Prostate gland (tissue), 2 donors: Measurements from ENCODE around the gene PLK4. TPM values are rescaled to one million over a fixed set of nuclear protein-coding genes. Genes with fewer than 3 reads are reported as not detected.
"Not testable (repeated sequence)": the region's sequence is repeated elsewhere in the genome, so short reads cannot be mapped to it uniquely, and the experiment has no call there.

Source experiments
- DNase-seq: peaks from one replicate; pipeline ENCODE4 v3.0.0-alpha.2; 2019; ENCODE audit warnings: low spot score
- H3K27ac ChIP-seq, 2 donors: fragments of 200-600 bp; sonication (generic); 2 replicates each; pipeline ENCODE4 v1.5.1; 2017 to 2019
- H3K27me3 ChIP-seq: fragments of 200-600 bp; sonication (generic); replicated peaks from 2 replicates; pipeline ENCODE4 v1.5.1; 2019; ENCODE audit not compliant: insufficient read depth
- H3K36me3 ChIP-seq, 2 donors: fragments of 200-600 bp; sonication (generic); 1 replicate in 1 of 2; 2 replicates in 1 of 2; pipeline versions ENCODE4 v1.5.1 to v1.8.1; 2017 to 2019
- H3K4me1 ChIP-seq: fragments of 200-600 bp; sonication (generic); replicated peaks from 2 replicates; pipeline ENCODE4 v1.5.1; 2019
- H3K4me3 ChIP-seq, 2 donors: fragments of 200-600 bp; sonication (generic); 2 replicates each; pipeline ENCODE4 v1.5.1; 2017 to 2019
- H3K9me3 ChIP-seq: fragments of 200-600 bp; sonication (generic); 2 replicates; pipeline ENCODE4 v1.5.1; 2017
- CTCF ChIP-seq, 4 experiments: fragments of 200-600 bp in 2 of 4; fragments of 450-650 bp in 2 of 4; sonication (generic) in 2 of 4; IDR thresholded peaks; 1 replicate in 3 of 4; 2 replicates in 1 of 4; pipeline ENCODE4 v1.5.1; 2016 to 2019; ENCODE audit warnings: antibody characterized with exemption in 4 of 4, mild to moderate bottlenecking in 2 of 4, moderate library complexity in 2 of 4
- POLR2A ChIP-seq: fragments of 450-650 bp; IDR thresholded peaks from one replicate; pipeline ENCODE4 v1.6.1; 2016; ENCODE audit warnings: antibody characterized with exemption, mild to moderate bottlenecking
- POLR2AphosphoS5 ChIP-seq: sonication (generic); formaldehyde crosslinking; IDR thresholded peaks from one replicate; pipeline ENCODE4 v1.6.1; 2017; ENCODE audit warnings: antibody characterized with exemption
- WGBS: methylation state at CpG from one replicate; pipeline ENCODE4 v1.1.5; 2018; 5-methylcytosine and 5-hydroxymethylcytosine counted together
- intact Hi-C: fragments of 100-400 bp; cut with DNase I; formaldehyde crosslinking; loops from one replicate; pipeline ENCODE4 v1.14.2; 2022
- small RNA-seq, 2 donors: library from RNA; depleted of rRNA; stranded (forward); fragments of <200 nt; gene quantifications; one replicate each; pipeline ENCODE3, GENCODE V24; 2016
- total RNA-seq, 2 donors: library from RNA; depleted of rRNA; stranded (reverse); fragments of >200 nt; gene quantifications; one replicate each; pipeline ENCODE4 v1.1.0, GENCODE V29; 2016

The PLK4 gene
- total RNA-seq, 2 donors from 2014 or later = 6.8 to 14.6 TPM

- intact Hi-C loops = no loop called here
- Histone ChIP-seq H3K27ac (no peak overlapping the region), H3K36me3 (no peaks in the 10 kb centered on the region), H3K9me3 (no peaks in the 10 kb centered on the region), H3K4me3 (no peak overlapping the region), H3K27me3 (no peaks in the 10 kb centered on the region), H3K4me1 (no peaks in the 10 kb centered on the region)
- DNase-seq = no peak
- no peak for TF ChIP-seq POLR2AphosphoS5
- no peak for TF ChIP-seq CTCF (IDR thresholded peaks at IDR 0.05)
- 96% methylated on average over 2 of the region's 2 CpGs for WGBS
Measured at GRCh38 chr4:127922226-127922625, 41.5 kb downstream of the PLK4 start.

GRCh38 chr4:127925720-127926119 lies 45.0 kb downstream of the PLK4 start:
- H3K9me3 ChIP-seq, H3K27ac ChIP-seq, intact Hi-C loops, DNase-seq, H3K27me3 ChIP-seq, H3K4me1 ChIP-seq, H3K4me3 ChIP-seq, H3K36me3 ChIP-seq: not testable (repeated sequence)
- 96% methylated on average over 2 of the region's 2 CpGs for WGBS

GRCh38 chr4:127930175-127930574 lies 49.5 kb downstream of the PLK4 start:
- DNase-seq = no peak
- H3K36me3 ChIP-seq = peaks cover 0 to 4% of the 10 kb centered on the region in 2 donors
- intact Hi-C loops = no loop called here
- no peaks in the 10 kb centered on the region for H3K27me3 ChIP-seq
- H3K4me1 ChIP-seq = no peaks in the 10 kb centered on the region
- H3K27ac ChIP-seq = no peak overlapping the region
- WGBS = 92% methylated on average over 1 of the region's 1 CpG
- TF ChIP-seq POLR2AphosphoS5 = no peak
- no peak for TF ChIP-seq CTCF (IDR thresholded peaks at IDR 0.05)
- TF ChIP-seq POLR2A = no peak
- H3K4me3 ChIP-seq = no peak overlapping the region
- H3K9me3 ChIP-seq = no peaks in the 10 kb centered on the region

GRCh38 chr4:127931836-127932235 lies 51.1 kb downstream of the PLK4 start:
- H3K9me3 ChIP-seq, intact Hi-C loops, H3K27me3 ChIP-seq, H3K4me3 ChIP-seq, DNase-seq, H3K27ac ChIP-seq, H3K4me1 ChIP-seq, H3K36me3 ChIP-seq: not testable (repeated sequence)
- WGBS = 94% methylated on average over 6 of the region's 6 CpGs

- Histone ChIP-seq H3K9me3 (no peaks in the 10 kb centered on the region), H3K36me3 (no peaks in the 10 kb centered on the region), H3K27me3 (no peaks in the 10 kb centered on the region), H3K4me1 (no peaks in the 10 kb centered on the region), H3K27ac (no peak overlapping the region), H3K4me3 (no peak overlapping the region)
- intact Hi-C loops = no loop called here
- TF ChIP-seq CTCF (IDR thresholded peaks at IDR 0.05) = no peak
- no peak for TF ChIP-seq POLR2AphosphoS5
- TF ChIP-seq POLR2A = no peak
- WGBS = 98% methylated on average over 1 of the region's 1 CpG
- DNase-seq = no peak
Measured at GRCh38 chr4:127936974-127937373, 56.3 kb downstream of the PLK4 start.

Small RNA genes lying within 50 kb of the gene (small RNA-seq; reads per million reads assigned to genes)
- 0 reads per million in 2 donors for gene RNU6-583P

Other genes starting within 250 kb of the PLK4 start
- gene INTU, start 247.9 kb upstream of the PLK4 start, total RNA-seq = 10 to 100 TPM in 1 of 2 donors, 1 to 10 TPM in 1; 6.1 to 13.9 TPM
- gene SLC25A31, start 150.5 kb upstream of the PLK4 start, total RNA-seq = 1 to 10 TPM in 1 of 2 donors, not detected in 1; 7.7 TPM
- 10 to 100 TPM in 1 of 2 donors, 1 to 10 TPM in 1; 8.8 to 12.9 TPM for gene HSPA4L, start 98.6 kb upstream of the PLK4 start, total RNA-seq
- 10 to 100 TPM; 12.6 to 21.0 TPM for gene MFSD8, start 84.3 kb downstream of the PLK4 start, total RNA-seq
- 10 to 100 TPM in 1 of 2 donors, 1 to 10 TPM in 1; 5.7 to 10.6 TPM for gene ABHD18, start 84.5 kb downstream of the PLK4 start, total RNA-seq
- gene LARP1B, start 180.4 kb downstream of the PLK4 start, total RNA-seq = 10 to 100 TPM; 20.2 to 20.9 TPM